Mammary epithelial cell (primary cell): Measurements from ENCODE around the gene TENM3.

Source experiments
- EZH2 ChIP-seq: IDR thresholded peaks from 2 replicates; pipeline ENCODE4 v1.6.1; 2012; ENCODE audit warnings: low read length, inconsistent platforms, borderline replicate concordance
- TF ChIP-seq, protein P1 (sequence below), 2 donors: IDR thresholded peaks in 1 of 2; conservative IDR thresholded peaks in 1 of 2; 2 replicates each; pipeline ENCODE4 v1.5.1; 2011 to 2012; ENCODE audit warnings: inconsistent platforms in 2 of 2, low read length in 2 of 2, mild to moderate bottlenecking in 2 of 2, control low read depth in 1 of 2, low read depth in 1 of 2; ENCODE audit not compliant: insufficient read depth in 1 of 2; ENCODE audit errors: extremely low read depth in 1 of 2

DNA sequence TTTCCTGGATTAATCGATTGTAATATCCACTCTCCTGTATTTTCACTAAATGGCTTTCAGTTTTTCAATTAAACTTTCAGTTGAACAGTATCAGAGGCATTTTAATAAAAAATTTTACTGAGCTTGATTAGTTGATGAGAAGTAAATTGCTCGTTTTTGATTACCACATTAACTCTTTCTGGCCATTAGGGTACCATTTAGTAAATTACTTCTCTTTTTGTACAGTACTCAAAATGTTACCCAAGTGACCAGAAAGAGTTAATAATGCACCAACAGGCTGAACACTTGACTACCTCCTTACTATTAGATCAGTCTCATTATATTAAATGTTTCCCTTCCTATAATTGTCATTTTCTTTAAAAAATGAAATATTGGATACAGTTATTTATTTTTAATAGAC is 289.2 kb downstream of the TENM3 start:
- TF ChIP-seq, protein P1, sequence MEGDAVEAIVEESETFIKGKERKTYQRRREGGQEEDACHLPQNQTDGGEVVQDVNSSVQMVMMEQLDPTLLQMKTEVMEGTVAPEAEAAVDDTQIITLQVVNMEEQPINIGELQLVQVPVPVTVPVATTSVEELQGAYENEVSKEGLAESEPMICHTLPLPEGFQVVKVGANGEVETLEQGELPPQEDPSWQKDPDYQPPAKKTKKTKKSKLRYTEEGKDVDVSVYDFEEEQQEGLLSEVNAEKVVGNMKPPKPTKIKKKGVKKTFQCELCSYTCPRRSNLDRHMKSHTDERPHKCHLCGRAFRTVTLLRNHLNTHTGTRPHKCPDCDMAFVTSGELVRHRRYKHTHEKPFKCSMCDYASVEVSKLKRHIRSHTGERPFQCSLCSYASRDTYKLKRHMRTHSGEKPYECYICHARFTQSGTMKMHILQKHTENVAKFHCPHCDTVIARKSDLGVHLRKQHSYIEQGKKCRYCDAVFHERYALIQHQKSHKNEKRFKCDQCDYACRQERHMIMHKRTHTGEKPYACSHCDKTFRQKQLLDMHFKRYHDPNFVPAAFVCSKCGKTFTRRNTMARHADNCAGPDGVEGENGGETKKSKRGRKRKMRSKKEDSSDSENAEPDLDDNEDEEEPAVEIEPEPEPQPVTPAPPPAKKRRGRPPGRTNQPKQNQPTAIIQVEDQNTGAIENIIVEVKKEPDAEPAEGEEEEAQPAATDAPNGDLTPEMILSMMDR (conservative IDR thresholded peaks at IDR 0.05 in 1 of 2, IDR thresholded peaks at IDR 0.05 in 1 of 2; ENCODE audit: extremely low read depth in 1 of 2, insufficient read depth in 1 of 2, low read depth in 1 of 2, low read length in 2 of 2): no peak
- TF ChIP-seq EZH2: no peak
